ENCODE data around the gene RAG2.

DNA sequence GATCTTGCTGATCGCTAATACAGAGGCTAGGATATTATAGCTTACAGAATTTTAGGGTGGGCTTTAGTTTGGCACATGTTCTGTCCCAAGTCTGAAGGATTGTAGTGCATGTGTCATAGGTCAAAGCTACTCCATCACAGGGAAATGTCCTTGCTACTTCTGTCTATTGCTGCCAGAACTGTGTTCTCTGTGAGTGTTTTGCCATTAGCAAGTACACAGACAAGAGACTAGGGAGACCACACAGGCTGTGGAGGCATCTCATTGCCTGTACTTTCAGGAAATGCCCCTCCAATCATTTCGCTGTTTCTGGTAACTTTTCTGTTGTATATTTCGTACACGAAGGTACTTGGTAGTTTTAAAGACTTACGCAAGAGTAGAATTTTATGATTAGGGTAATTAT is 25.5 kb upstream of the RAG2 start:
- TF ChIP-seq, protein P1, sequence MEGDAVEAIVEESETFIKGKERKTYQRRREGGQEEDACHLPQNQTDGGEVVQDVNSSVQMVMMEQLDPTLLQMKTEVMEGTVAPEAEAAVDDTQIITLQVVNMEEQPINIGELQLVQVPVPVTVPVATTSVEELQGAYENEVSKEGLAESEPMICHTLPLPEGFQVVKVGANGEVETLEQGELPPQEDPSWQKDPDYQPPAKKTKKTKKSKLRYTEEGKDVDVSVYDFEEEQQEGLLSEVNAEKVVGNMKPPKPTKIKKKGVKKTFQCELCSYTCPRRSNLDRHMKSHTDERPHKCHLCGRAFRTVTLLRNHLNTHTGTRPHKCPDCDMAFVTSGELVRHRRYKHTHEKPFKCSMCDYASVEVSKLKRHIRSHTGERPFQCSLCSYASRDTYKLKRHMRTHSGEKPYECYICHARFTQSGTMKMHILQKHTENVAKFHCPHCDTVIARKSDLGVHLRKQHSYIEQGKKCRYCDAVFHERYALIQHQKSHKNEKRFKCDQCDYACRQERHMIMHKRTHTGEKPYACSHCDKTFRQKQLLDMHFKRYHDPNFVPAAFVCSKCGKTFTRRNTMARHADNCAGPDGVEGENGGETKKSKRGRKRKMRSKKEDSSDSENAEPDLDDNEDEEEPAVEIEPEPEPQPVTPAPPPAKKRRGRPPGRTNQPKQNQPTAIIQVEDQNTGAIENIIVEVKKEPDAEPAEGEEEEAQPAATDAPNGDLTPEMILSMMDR (IDR thresholded peaks at IDR 0.05; ENCODE audit: low read depth, low read length) = no peak
- TF ChIP-seq MYC (IDR thresholded peaks at IDR 0.05; ENCODE audit: low read depth, low read length) = no peak
